Measurements from ENCODE around the gene SMYD3.

- no peak for TF ChIP-seq CTCF (IDR thresholded peaks at IDR 0.05; ENCODE audit: low read length)
- no peak for TF ChIP-seq EZH2 (optimal IDR thresholded peaks at IDR 0.05; ENCODE audit: low read depth, low read length)
These were observed 188.5 kb downstream of the SMYD3 start for GRCh38 chr1:246318622-246319021.
